ENCODE measurements around the gene RPS6KA2.
"Not testable (repeated sequence)": the region's sequence is repeated elsewhere in the genome, so short reads cannot be mapped to it uniquely, and the experiment has no call there.

Gene RPS6KA2

DNA sequence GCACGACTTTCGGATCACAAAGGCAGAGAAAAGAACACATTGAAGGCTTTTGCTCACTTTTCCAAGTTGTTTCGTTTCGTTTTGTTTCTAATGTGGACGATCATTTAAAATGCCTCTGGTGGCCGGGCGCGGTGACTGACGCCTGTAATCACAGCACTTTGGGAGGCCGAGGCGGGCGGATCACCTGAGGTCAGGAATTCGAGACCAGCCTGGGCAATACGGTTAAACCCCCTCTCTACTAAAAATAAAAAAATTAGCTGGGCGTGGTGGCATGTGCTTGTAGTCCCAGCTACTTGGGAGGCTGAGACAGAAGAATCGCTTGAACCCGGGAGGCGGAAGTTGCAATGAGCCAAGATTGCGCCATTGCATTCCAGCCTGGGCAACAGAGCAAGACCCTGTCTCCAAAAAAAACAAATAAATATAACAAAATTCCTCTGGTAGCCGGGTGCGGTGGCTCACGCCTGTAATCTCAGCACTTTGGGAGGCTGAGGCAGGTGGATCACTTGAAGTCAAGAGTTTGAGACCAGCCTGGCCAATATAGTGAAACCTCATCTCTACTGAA is 243.2 kb downstream of the RPS6KA2 start:
- peak in 1 of 2 donors; percentile 45 for DNase-seq

- peak; percentile 93 to 94 for DNase-seq
Observed at GRCh38 chr6:166382933-166383801, 243.9 kb downstream of the RPS6KA2 start, which contains the start of gene MPC1. Gene MPC1, minus strand, starts transcription at chr6:166382940. Its CDS starts 64 bp downstream, at chr6:166382876.

- no peak for DNase-seq
Observed at GRCh38 chr6:166382500-166382932, 244.5 kb downstream of the RPS6KA2 start.

DNA sequence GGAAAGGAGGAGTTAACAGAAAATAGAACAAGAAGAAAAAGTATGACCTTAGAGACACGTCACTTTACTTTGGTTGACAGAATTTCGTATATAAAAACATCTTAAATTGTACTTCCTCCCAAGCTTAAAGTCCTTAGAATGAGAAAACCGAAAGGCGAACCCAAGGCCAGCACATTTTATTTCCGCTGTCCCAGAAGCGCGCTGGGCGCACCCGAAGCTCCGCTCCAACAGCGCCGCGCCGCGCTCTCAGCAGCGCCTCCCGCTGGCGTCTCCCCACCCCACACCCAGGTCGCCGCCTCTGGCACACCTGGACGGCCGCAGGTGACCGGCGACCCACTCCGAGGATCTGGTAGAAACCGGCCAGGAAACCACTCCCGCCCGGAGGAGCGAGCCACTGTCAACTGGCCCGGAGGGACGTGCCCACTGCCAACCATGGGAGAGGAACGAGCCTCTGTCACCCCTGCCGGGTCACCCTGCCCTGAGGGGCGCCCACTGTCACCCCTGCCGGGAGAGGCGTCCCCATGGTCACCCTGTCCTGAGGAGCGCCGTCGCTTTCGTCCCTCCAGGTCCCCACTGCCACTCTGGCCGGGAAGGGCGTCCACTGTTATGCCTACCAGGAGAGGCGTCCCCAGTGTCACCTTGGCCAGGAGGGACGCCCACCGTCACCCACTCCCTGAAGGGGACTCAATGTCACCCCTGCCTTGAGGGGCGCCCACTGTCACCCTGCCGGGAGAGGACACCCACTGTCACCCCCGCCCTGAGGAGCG is 245.1 kb downstream of the RPS6KA2 start:
- DNase-seq: peak; percentile 68 to 73

DNA sequence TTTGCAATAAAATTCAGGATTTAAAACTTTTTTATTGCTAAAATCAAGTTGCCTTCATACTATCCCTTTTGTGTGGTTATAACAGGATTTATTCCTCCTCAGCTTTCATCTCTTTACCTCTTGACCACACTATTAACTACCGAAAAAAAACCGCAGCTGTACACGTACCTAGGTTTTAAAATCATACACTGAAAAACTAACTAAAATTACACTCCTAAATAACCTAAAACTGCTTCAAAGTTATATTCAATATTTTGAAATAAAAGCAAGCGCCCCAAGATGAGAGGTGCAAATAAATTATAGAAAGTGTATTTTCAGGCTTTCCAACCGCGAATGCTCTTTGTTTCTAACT is 245.7 kb downstream of the RPS6KA2 start:
- DNase-seq: no peak

DNA sequence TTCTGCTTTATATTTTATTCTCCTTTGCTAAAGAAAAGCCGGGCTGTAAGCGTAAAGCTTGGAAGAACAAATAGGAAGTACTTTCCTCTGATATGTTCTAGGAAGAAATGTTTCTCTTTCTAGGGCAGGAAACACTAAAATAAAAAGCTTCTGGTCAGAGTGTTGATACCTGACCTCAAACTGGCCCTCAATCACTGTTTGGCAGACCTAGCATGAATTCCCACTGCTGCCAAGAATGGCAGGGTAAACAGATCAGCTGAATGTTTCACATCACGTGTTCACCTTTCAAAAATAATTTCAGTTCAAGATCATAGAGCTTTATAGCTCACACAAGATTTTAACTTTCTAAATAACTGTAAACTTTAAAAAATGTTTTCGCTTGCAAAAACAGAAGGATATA is 247.3 kb downstream of the RPS6KA2 start:
- DNase-seq: no peak

GRCh38 chr6:166379103-166379586 is 247.9 kb downstream of the RPS6KA2 start:
- no peak for DNase-seq

DNA sequence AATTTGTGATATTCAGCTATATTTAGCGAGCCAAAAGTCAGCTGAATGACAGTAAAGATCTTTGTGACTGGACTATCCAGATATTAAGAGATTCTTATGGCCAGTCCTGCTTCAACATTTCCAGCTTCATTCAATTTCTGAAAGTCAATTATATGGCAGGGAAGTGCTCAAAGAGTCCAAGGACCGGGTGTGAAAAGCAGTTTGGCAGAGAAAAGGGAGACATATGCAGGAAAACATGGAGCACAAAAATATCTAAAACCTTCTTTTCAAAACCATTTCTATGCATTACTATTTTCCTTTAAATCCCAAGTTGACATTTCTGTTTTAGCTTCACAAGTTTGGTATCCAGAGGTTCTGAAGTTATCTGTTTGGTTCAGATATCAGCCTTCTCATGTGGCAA is 249.3 kb downstream of the RPS6KA2 start:
- no peak for DNase-seq

GRCh38 chr6:166375013-166375412 is 252.0 kb downstream of the RPS6KA2 start:
- no peak for DNase-seq

GRCh38 chr6:166370489-166370888 is 256.6 kb downstream of the RPS6KA2 start:
- DNase-seq: no peak

GRCh38 chr6:166369782-166370181 is 257.3 kb downstream of the RPS6KA2 start:
- no peak for DNase-seq

GRCh38 chr6:166366921-166367320 is 260.1 kb downstream of the RPS6KA2 start:
- no peak for DNase-seq

DNA sequence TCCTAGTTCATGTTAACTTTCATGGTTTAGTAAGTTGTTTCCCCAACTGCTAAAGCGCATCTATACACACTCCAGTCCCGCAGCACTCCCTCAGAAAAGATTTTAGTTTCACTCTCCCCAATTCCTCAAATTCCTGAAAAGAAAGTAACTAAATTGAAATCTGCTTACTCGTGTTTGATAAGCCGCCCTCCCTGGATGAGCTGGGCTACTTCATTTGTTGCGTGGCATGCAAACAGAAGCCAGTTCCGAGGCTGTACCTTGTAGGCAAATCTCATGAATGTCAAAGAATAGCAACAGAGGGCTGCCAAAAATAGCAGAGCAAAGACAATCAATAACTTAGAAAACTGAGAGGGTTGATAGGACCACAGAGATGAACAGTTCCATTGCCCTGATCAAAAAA is 261.2 kb downstream of the RPS6KA2 start:
- DNase-seq: no peak

DNA sequence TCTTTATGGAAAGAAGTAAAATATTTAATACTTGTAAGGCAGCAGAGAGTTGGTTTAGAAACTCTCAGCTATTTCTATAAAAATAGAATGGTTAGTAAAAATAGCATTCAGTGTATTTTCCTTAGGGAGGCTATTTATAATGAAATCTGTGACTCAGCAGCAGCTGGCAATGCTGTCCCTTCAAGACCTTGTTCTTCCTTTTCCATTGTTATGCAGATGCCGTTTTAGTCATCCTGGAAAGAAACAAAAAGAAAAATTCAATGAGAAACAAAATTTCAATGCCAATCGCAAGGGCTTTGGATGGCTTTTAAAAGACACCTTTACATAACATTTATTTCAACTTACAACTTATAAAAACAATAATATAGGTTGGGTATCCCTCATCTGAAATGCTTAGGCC is 261.8 kb downstream of the RPS6KA2 start:
- no peak for DNase-seq

DNA sequence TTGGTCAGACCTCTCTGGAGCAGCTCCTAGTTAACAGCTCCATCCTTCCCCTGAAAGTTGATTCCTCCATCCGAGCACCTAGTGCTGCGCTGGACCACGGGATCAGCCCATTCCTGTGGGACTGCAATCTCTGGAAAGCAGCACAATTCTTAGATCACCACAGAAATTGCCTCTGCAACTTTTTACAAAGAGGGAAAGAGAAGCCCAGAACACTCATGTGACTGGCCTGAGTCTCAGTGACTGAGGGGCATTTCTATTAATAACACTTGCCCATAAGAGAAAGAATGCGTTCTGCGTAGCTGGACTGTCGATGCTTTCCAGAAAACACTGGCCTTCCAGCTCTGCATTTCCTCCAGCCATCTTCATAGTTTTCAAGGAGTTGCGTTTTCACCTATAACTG is 262.6 kb downstream of the RPS6KA2 start:
- DNase-seq: no peak

DNA sequence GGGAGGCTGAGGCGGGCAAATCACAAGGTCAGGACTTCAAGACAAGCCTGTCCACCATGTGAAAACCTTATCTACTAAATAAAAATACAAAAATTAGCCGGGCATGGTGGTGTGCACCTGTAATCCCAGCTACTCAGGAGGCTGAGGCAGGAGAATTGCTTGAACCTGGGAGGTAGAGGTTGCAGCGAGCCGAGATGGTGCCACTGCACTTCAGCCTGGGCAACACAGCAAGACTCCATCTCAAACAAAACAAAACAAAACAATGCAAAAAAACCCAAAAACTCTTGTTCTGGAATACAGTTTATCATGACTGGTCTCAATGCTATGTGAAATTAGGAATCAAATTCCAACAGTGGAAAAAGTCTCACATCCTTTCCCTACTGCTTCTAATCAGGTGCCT is 264.6 kb downstream of the RPS6KA2 start:
- not testable (repeated sequence) for DNase-seq

GRCh38 chr6:166361077-166361429 is 266.0 kb downstream of the RPS6KA2 start:
- no peak for DNase-seq

- DNase-seq: no peak
Observed at GRCh38 chr6:166360243-166361076, 266.6 kb downstream of the RPS6KA2 start.
